HepG2 (cell line): ENCODE measurements around the gene HNRNPA2B1. TPM values are rescaled to one million over a fixed set of nuclear protein-coding genes. Genes with fewer than 3 reads are reported as not detected.

ENCODE experiments used
- DMTF1 ChIP-seq: sonication (generic); formaldehyde crosslinking; IDR thresholded peaks from 2 replicates; pipeline ENCODE4 v1.4.0; 2020; ENCODE audit warnings: mild to moderate bottlenecking, missing genetic modification reagents
- HOXD1 ChIP-seq: sonication (generic); formaldehyde crosslinking; IDR thresholded peaks from 2 replicates; pipeline ENCODE4 v1.5.0; 2020; ENCODE audit warnings: missing genetic modification reagents
- IKZF4 ChIP-seq: sonication (generic); formaldehyde crosslinking; IDR thresholded peaks from 2 replicates; pipeline ENCODE4 v1.5.1; 2020; ENCODE audit warnings: borderline replicate concordance, mild to moderate bottlenecking, low read depth, missing genetic modification reagents; ENCODE audit errors: not compliant biosample characterization
- MYC ChIP-seq: sonication (generic); formaldehyde crosslinking; IDR thresholded peaks from 2 replicates; pipeline ENCODE4 v1.9.0; 2021; ENCODE audit warnings: missing genetic modification reagents, borderline replicate concordance
- NCOA2 ChIP-seq: sonication (generic); formaldehyde crosslinking; IDR thresholded peaks from 2 replicates; pipeline ENCODE4 v1.8.0; 2022; ENCODE audit warnings: inconsistent platforms
- RBAK ChIP-seq: sonication (generic); formaldehyde crosslinking; IDR thresholded peaks from 2 replicates; pipeline ENCODE4 v1.5.1; 2020; ENCODE audit warnings: mild to moderate bottlenecking, missing genetic modification reagents
- SIN3A ChIP-seq: IDR thresholded peaks from 2 replicates; pipeline ENCODE4 v1.6.1; 2011; ENCODE audit warnings: low read depth, mild to moderate bottlenecking, control low read depth, low read length, borderline replicate concordance
- TAF1 ChIP-seq: sonication (generic); formaldehyde crosslinking; IDR thresholded peaks from 2 replicates; pipeline ENCODE4 v1.4.0; 2020; ENCODE audit warnings: missing genetic modification reagents
- ZC3H13 ChIP-seq: sonication (generic); formaldehyde crosslinking; IDR thresholded peaks from 2 replicates; pipeline ENCODE4 v1.8.1; 2023; ENCODE audit warnings: mild to moderate bottlenecking, missing genetic modification reagents, moderate library complexity
- ZFP41 ChIP-seq: sonication (generic); formaldehyde crosslinking; IDR thresholded peaks from 2 replicates; pipeline ENCODE4 v1.4.0; 2020; ENCODE audit warnings: mild to moderate bottlenecking, missing genetic modification reagents, borderline replicate concordance
- ZFP91 ChIP-seq: sonication (generic); formaldehyde crosslinking; IDR thresholded peaks from 2 replicates; pipeline ENCODE4 v1.9.0; 2022; ENCODE audit warnings: missing genetic modification reagents, mild to moderate bottlenecking, borderline replicate concordance
- ZNF430 ChIP-seq: sonication (generic); formaldehyde crosslinking; IDR thresholded peaks from 2 replicates; pipeline ENCODE4 v1.9.0; 2021; ENCODE audit warnings: mild to moderate bottlenecking, missing genetic modification reagents
- ZNF496 ChIP-seq: sonication (generic); formaldehyde crosslinking; IDR thresholded peaks from 2 replicates; pipeline ENCODE4 v1.8.1; 2023; ENCODE audit warnings: mild to moderate bottlenecking, moderate library complexity, missing genetic modification reagents; ENCODE audit not compliant: insufficient replicate concordance
- ZNF546 ChIP-seq: sonication (generic); formaldehyde crosslinking; conservative IDR thresholded peaks from 2 replicates; pipeline ENCODE4 v1.8.1; 2023; ENCODE audit warnings: mild to moderate bottlenecking, missing genetic modification reagents
- ZNF616 ChIP-seq: sonication (generic); formaldehyde crosslinking; IDR thresholded peaks from 2 replicates; pipeline ENCODE4 v1.5.0; 2020; ENCODE audit warnings: low read depth, mild to moderate bottlenecking, missing genetic modification reagents
- ZNF687 ChIP-seq: sonication (generic); formaldehyde crosslinking; IDR thresholded peaks from 2 replicates; pipeline ENCODE4 v1.5.1; 2020; ENCODE audit warnings: mild to moderate bottlenecking, missing genetic modification reagents, moderate library complexity
- ZNF691 ChIP-seq: sonication (generic); formaldehyde crosslinking; IDR thresholded peaks from 2 replicates; pipeline ENCODE4 v1.4.0; 2020; ENCODE audit warnings: missing genetic modification reagents, low read depth, mild to moderate bottlenecking, borderline replicate concordance
- polyA plus RNA-seq, 8 experiments: library from polyadenylated mRNA; depleted of rRNA in 3 of 8; stranded (reverse) in 7 of 8; unstranded in 1 of 8; fragments of >200 nt; fragmentation: Illumina TruSeq in 4 of 8; extraction: Trizol in 4 of 8; gene quantifications; 2 replicates each; pipeline versions ENCODE4 v1.2.1 to v1.2.3, GENCODE V29; 2011 to 2016; ENCODE audit warnings: low read depth in 4 of 8, missing spikeins in 1 of 8, mixed read lengths in 1 of 8; ENCODE audit not compliant: insufficient read depth in 1 of 8
- total RNA-seq, 5 experiments: library from RNA; depleted of rRNA; stranded (reverse); fragments of >200 nt; fragmentation: Illumina TruSeq; extraction: Trizol; gene quantifications; 2 replicates each; pipeline ENCODE4 v1.2.3, GENCODE V29; 2016; ENCODE audit warnings: low read depth in 1 of 5

Gene HNRNPA2B1
- total and polyA plus RNA-seq, 2 of the 13 experiments (the other 11 are each of a cell fraction or from before 2014, with no cell fraction given): 193 to 412 TPM

- TF ChIP-seq ZNF691: 0 out of 2 replicates have a peak, but pooled peaks have one; percentile 29
- peak; percentile 78 for TF ChIP-seq IKZF4
- TF ChIP-seq ZNF687 (CRISPR knock-in tag): peak; percentile 95
- TF ChIP-seq ZC3H13 (CRISPR knock-in tag): no peak
- peak; percentile 74; the same call in 1 of the 2 replicates for TF ChIP-seq SIN3A
- TF ChIP-seq RBAK: no peak
- TF ChIP-seq TAF1 (CRISPR knock-in tag): peak; percentile 97
- 0 out of 2 replicates have a peak, but pooled peaks have one; percentile 39 for TF ChIP-seq ZFP91 (CRISPR knock-in tag)
- peak; percentile 71; the same call in 1 of the 2 replicates for TF ChIP-seq ZNF546 (CRISPR knock-in tag)
- no peak for TF ChIP-seq ZNF496 (CRISPR knock-in tag)
- TF ChIP-seq NCOA2 (CRISPR knock-in tag): peak; percentile 38
- no peak for TF ChIP-seq DMTF1 (CRISPR knock-in tag)
- peak; percentile 21; the same call in 1 of the 2 replicates for TF ChIP-seq ZNF616 (CRISPR knock-in tag)
- peak; percentile 60 for TF ChIP-seq MYC (CRISPR knock-in tag)
- TF ChIP-seq ZFP41: no peak
- TF ChIP-seq HOXD1 (CRISPR knock-in tag): peak; percentile 69; the same call in 1 of the 2 replicates
- peak; percentile 96 for TF ChIP-seq ZNF430
Measured at GRCh38 chr7:26200444-26201246, at the start of gene HNRNPA2B1 (continued).
